Measurements from ENCODE around the gene FAM90A26. TPM values are rescaled to one million over a fixed set of nuclear protein-coding genes. Genes with fewer than 3 reads are reported as not detected.
"Not testable (repeated sequence)": the region's sequence is repeated elsewhere in the genome, so short reads cannot be mapped to it uniquely, and the experiment has no call there.

FAM90A26 gene
- total RNA-seq, 5 donors from 2014 or later (not counting 1 experiment from before 2014, with no cell fraction given), result not detected

- H3K9me3 ChIP-seq; H3K9me3 Mint-ChIP-seq; H3K27ac ChIP-seq (ENCODE audit: low read length); H3K27me3 Mint-ChIP-seq; ATAC-seq (replicated peaks in 1 of 4); CTCF ChIA-PET; POLR2A ChIA-PET; H3K36me3 Mint-ChIP-seq; H3K36me3 ChIP-seq (ENCODE audit: control insufficient read depth in 2 of 2, extremely low read depth in 1 of 2, insufficient read depth in 1 of 2, low read length in 1 of 2); H3K27me3 ChIP-seq (replicated peaks in 1 of 2; ENCODE audit: control insufficient read depth in 2 of 2, extremely low read depth in 1 of 2, insufficient read depth in 2 of 2, low read length in 1 of 2); H3K4me3 ChIP-seq (ENCODE audit: control insufficient read depth in 1 of 2, extremely low read depth in 1 of 2, low read length in 1 of 2): not testable (repeated sequence)
- Mint-ChIP-seq H3K4me1 (peaks cover 6 to 20% (median 13%) of the 10 kb centered on the region in 3 donors), H3K27ac (peak overlapping the region; percentile 67 to 69), H3K4me3 (peak overlapping the region in 1 of 3 donors; percentile 24)
- H3K4me1 ChIP-seq (ENCODE audit: control insufficient read depth in 1 of 2, extremely low read depth in 1 of 2, insufficient read depth in 2 of 2, low read length in 2 of 2), result peaks cover 0 to 14% of the 10 kb centered on the region in 2 experiments
- DNase-seq, result peak in 1 of 35 experiments; percentile 0
- WGBS (ENCODE audit: insufficient coverage), result 83% methylated on average over 5 of the region's 12 CpGs
These were observed 14.9 kb upstream of the FAM90A26 start for GRCh38 chr4:9155101-9155886.

- H3K27ac Mint-ChIP-seq; H3K27me3 ChIP-seq (replicated peaks in 1 of 2; ENCODE audit: control insufficient read depth in 2 of 2, extremely low read depth in 1 of 2, insufficient read depth in 2 of 2, low read length in 1 of 2); CTCF ChIA-PET: not testable (repeated sequence)
These were observed 11.8 kb upstream of the FAM90A26 start for GRCh38 chr4:9158392-9158791.

GRCh38 chr4:9160046-9160445 is 10.2 kb upstream of the FAM90A26 start:
- H3K4me1 Mint-ChIP-seq; H3K27me3 ChIP-seq (replicated peaks in 1 of 2; ENCODE audit: control insufficient read depth in 2 of 2, extremely low read depth in 1 of 2, insufficient read depth in 2 of 2, low read length in 1 of 2); H3K9me3 Mint-ChIP-seq; H3K36me3 Mint-ChIP-seq; H3K4me1 ChIP-seq (ENCODE audit: control insufficient read depth in 1 of 2, extremely low read depth in 1 of 2, insufficient read depth in 2 of 2, low read length in 2 of 2); H3K27ac Mint-ChIP-seq; CTCF ChIA-PET; H3K4me3 ChIP-seq (ENCODE audit: control insufficient read depth in 1 of 2, extremely low read depth in 1 of 2, low read length in 1 of 2); H3K36me3 ChIP-seq (ENCODE audit: control insufficient read depth in 2 of 2, extremely low read depth in 1 of 2, insufficient read depth in 1 of 2, low read length in 1 of 2); DNase-seq; H3K27ac ChIP-seq (ENCODE audit: low read length); H3K27me3 Mint-ChIP-seq; ATAC-seq (replicated peaks in 1 of 4); POLR2A ChIA-PET; H3K9me3 ChIP-seq; H3K4me3 Mint-ChIP-seq: not testable (repeated sequence)
- no CpG with 5 or more reads among the region's 6 CpGs for WGBS (ENCODE audit: insufficient coverage)

More at GRCh38 chr4:9158392-9158791, 11.8 kb upstream of the FAM90A26 start:
- H3K4me1 Mint-ChIP-seq, result peaks cover 6 to 13% (median 6%) of the 10 kb centered on the region in 3 donors
- H3K27me3 Mint-ChIP-seq; POLR2A ChIA-PET; H3K4me3 Mint-ChIP-seq; H3K36me3 ChIP-seq (ENCODE audit: control insufficient read depth in 2 of 2, extremely low read depth in 1 of 2, insufficient read depth in 1 of 2, low read length in 1 of 2); H3K27ac ChIP-seq (ENCODE audit: low read length); H3K4me3 ChIP-seq (ENCODE audit: control insufficient read depth in 1 of 2, extremely low read depth in 1 of 2, low read length in 1 of 2); H3K9me3 Mint-ChIP-seq; H3K36me3 Mint-ChIP-seq; ATAC-seq (replicated peaks in 1 of 4); H3K9me3 ChIP-seq; H3K4me1 ChIP-seq (ENCODE audit: control insufficient read depth in 1 of 2, extremely low read depth in 1 of 2, insufficient read depth in 2 of 2, low read length in 2 of 2): not testable (repeated sequence)
- WGBS (ENCODE audit: insufficient coverage), result 0% methylated on average over 1 of the region's 6 CpGs
- peak in 11 of 35 experiments; percentile 4 to 52 (median 17) for DNase-seq

- H3K4me1 Mint-ChIP-seq; POLR2A ChIA-PET; H3K4me3 ChIP-seq (ENCODE audit: control insufficient read depth in 1 of 2, extremely low read depth in 1 of 2, low read length in 1 of 2); H3K4me1 ChIP-seq (ENCODE audit: control insufficient read depth in 1 of 2, extremely low read depth in 1 of 2, insufficient read depth in 2 of 2, low read length in 2 of 2); H3K9me3 Mint-ChIP-seq; ATAC-seq (replicated peaks in 1 of 4); H3K9me3 ChIP-seq; CTCF ChIA-PET; H3K4me3 Mint-ChIP-seq; H3K36me3 Mint-ChIP-seq; H3K27me3 Mint-ChIP-seq; H3K36me3 ChIP-seq (ENCODE audit: control insufficient read depth in 2 of 2, extremely low read depth in 1 of 2, insufficient read depth in 1 of 2, low read length in 1 of 2); H3K27ac Mint-ChIP-seq; H3K27ac ChIP-seq (ENCODE audit: low read length); H3K27me3 ChIP-seq (replicated peaks in 1 of 2; ENCODE audit: control insufficient read depth in 2 of 2, extremely low read depth in 1 of 2, insufficient read depth in 2 of 2, low read length in 1 of 2): not testable (repeated sequence)
- WGBS (ENCODE audit: insufficient coverage), result no CpG with 5 or more reads among the region's 8 CpGs
- DNase-seq, result peak in 8 of 35 experiments; percentile 24 to 59 (median 48)
These were observed 4.2 kb upstream of the FAM90A26 start for GRCh38 chr4:9165990-9166389.

- H3K36me3 ChIP-seq (ENCODE audit: control insufficient read depth in 2 of 2, extremely low read depth in 1 of 2, insufficient read depth in 1 of 2, low read length in 1 of 2); H3K27ac Mint-ChIP-seq; CTCF ChIA-PET; H3K27me3 ChIP-seq (replicated peaks in 1 of 2; ENCODE audit: control insufficient read depth in 2 of 2, extremely low read depth in 1 of 2, insufficient read depth in 2 of 2, low read length in 1 of 2); H3K27ac ChIP-seq (ENCODE audit: low read length); H3K4me1 ChIP-seq (ENCODE audit: control insufficient read depth in 1 of 2, extremely low read depth in 1 of 2, insufficient read depth in 2 of 2, low read length in 2 of 2); H3K4me3 Mint-ChIP-seq; H3K9me3 Mint-ChIP-seq; H3K4me3 ChIP-seq (ENCODE audit: control insufficient read depth in 1 of 2, extremely low read depth in 1 of 2, low read length in 1 of 2); POLR2A ChIA-PET; ATAC-seq (replicated peaks in 1 of 4); H3K9me3 ChIP-seq; DNase-seq; H3K4me1 Mint-ChIP-seq; H3K36me3 Mint-ChIP-seq; H3K27me3 Mint-ChIP-seq: not testable (repeated sequence)
- no CpG with 5 or more reads among the region's 13 CpGs for WGBS (ENCODE audit: insufficient coverage)
These were observed 40.1 kb downstream of the FAM90A26 start, which contains the start of gene USP17L10 for GRCh38 chr4:9210357-9210756. Gene USP17L10 (plus strand): TSS chr4:9210657. CDS start chr4:9210657, 0 bp downstream.

GRCh38 chr4:9214701-9215100 is 44.5 kb downstream of the FAM90A26 start:
- H3K9me3 Mint-ChIP-seq; H3K4me3 Mint-ChIP-seq; POLR2A ChIA-PET; ATAC-seq (replicated peaks in 1 of 4); H3K27ac Mint-ChIP-seq; H3K27me3 Mint-ChIP-seq; H3K4me3 ChIP-seq (ENCODE audit: control insufficient read depth in 1 of 2, extremely low read depth in 1 of 2, low read length in 1 of 2); H3K36me3 Mint-ChIP-seq; CTCF ChIA-PET; H3K9me3 ChIP-seq; H3K27ac ChIP-seq (ENCODE audit: low read length); H3K27me3 ChIP-seq (replicated peaks in 1 of 2; ENCODE audit: control insufficient read depth in 2 of 2, extremely low read depth in 1 of 2, insufficient read depth in 2 of 2, low read length in 1 of 2); H3K4me1 ChIP-seq (ENCODE audit: control insufficient read depth in 1 of 2, extremely low read depth in 1 of 2, insufficient read depth in 2 of 2, low read length in 2 of 2); H3K4me1 Mint-ChIP-seq; H3K36me3 ChIP-seq (ENCODE audit: control insufficient read depth in 2 of 2, extremely low read depth in 1 of 2, insufficient read depth in 1 of 2, low read length in 1 of 2): not testable (repeated sequence)
- peak in 3 of 35 experiments; percentile 0 to 16 (median 0) for DNase-seq
- 95% methylated on average over 5 of the region's 14 CpGs for WGBS (ENCODE audit: insufficient coverage)
